HG03439 (cell line): ENCODE results near the gene THUMPD1.
A peak's percentile ranks its signal among the peaks of the same experiment; 100 is the strongest.
"Not testable (repeated sequence)": the region's sequence is repeated elsewhere in the genome, so short reads cannot be mapped to it uniquely, and the experiment has no call there.

Experiments
- ATAC-seq: cut with Tn5 transposase; IDR thresholded peaks from one replicate; pipeline ENCODE4 v1.9.1; 2021; ENCODE audit warnings: mild to moderate bottlenecking, moderate library complexity; ENCODE audit not compliant: unreplicated experiment

Gene THUMPD1

GRCh38 chr16:20741554-20742285 is at the start of gene THUMPD1:
Gene THUMPD1 (minus strand): TSS chr16:20741818. CDS start chr16:20741739, 79 bp downstream.
- ATAC-seq: peak; percentile 83

- ATAC-seq: no peak
Measured at GRCh38 chr16:20789130-20789529, 47.5 kb upstream of the THUMPD1 start.

GRCh38 chr16:20784204-20784603 is 42.6 kb upstream of the THUMPD1 start:
- no peak for ATAC-seq

GRCh38 chr16:20782470-20782869 is 40.9 kb upstream of the THUMPD1 start:
- no peak for ATAC-seq

GRCh38 chr16:20781697-20782096 is 40.1 kb upstream of the THUMPD1 start:
- no peak for ATAC-seq

- ATAC-seq: no peak
Measured at GRCh38 chr16:20774703-20775362, 33.2 kb upstream of the THUMPD1 start.

GRCh38 chr16:20773679-20774078 is 32.1 kb upstream of the THUMPD1 start:
- ATAC-seq: no peak

- no peak for ATAC-seq
Measured at GRCh38 chr16:20768818-20769217, 27.2 kb upstream of the THUMPD1 start.

- no peak for ATAC-seq
Measured at GRCh38 chr16:20768121-20768520, 26.5 kb upstream of the THUMPD1 start.

- ATAC-seq: no peak
Measured at GRCh38 chr16:20767577-20767976, 26.0 kb upstream of the THUMPD1 start.

- no peak for ATAC-seq
Measured at GRCh38 chr16:20766294-20766693, 24.7 kb upstream of the THUMPD1 start.

GRCh38 chr16:20765732-20766131 is 24.1 kb upstream of the THUMPD1 start:
- no peak for ATAC-seq

- ATAC-seq: not testable (repeated sequence)
Measured at GRCh38 chr16:20764448-20764847, 22.8 kb upstream of the THUMPD1 start.

GRCh38 chr16:20763461-20764232 is 22.0 kb upstream of the THUMPD1 start, which contains the start of gene ACSM3:
Gene ACSM3 (plus strand): TSS chr16:20764014. CDS start chr16:20770035, 6,021 bp downstream.
- peak; percentile 100 for ATAC-seq

GRCh38 chr16:20762404-20763123 is 20.9 kb upstream of the THUMPD1 start:
- no peak for ATAC-seq

GRCh38 chr16:20761175-20761574 is 19.6 kb upstream of the THUMPD1 start:
- ATAC-seq: no peak

- no peak for ATAC-seq
Measured at GRCh38 chr16:20760346-20760745, 18.7 kb upstream of the THUMPD1 start.

GRCh38 chr16:20755799-20756198 is 14.2 kb upstream of the THUMPD1 start:
- not testable (repeated sequence) for ATAC-seq

- ATAC-seq: no peak
Measured at GRCh38 chr16:20755238-20755637, 13.6 kb upstream of the THUMPD1 start.

GRCh38 chr16:20753727-20754126 is 12.1 kb upstream of the THUMPD1 start:
- no peak for ATAC-seq

GRCh38 chr16:20750558-20750957 is 8.9 kb upstream of the THUMPD1 start:
- no peak for ATAC-seq
